Measurements from ENCODE around the gene KCNQ4. TPM values are rescaled to one million over a fixed set of nuclear protein-coding genes. Genes with fewer than 3 reads are reported as not detected.
A peak's percentile ranks its signal among the peaks of the same experiment; 100 is the strongest.

Gene KCNQ4
- total and polyA plus RNA-seq, 2 experiments from 2014 or later, result 1.3 to 3.0 TPM

DNA sequence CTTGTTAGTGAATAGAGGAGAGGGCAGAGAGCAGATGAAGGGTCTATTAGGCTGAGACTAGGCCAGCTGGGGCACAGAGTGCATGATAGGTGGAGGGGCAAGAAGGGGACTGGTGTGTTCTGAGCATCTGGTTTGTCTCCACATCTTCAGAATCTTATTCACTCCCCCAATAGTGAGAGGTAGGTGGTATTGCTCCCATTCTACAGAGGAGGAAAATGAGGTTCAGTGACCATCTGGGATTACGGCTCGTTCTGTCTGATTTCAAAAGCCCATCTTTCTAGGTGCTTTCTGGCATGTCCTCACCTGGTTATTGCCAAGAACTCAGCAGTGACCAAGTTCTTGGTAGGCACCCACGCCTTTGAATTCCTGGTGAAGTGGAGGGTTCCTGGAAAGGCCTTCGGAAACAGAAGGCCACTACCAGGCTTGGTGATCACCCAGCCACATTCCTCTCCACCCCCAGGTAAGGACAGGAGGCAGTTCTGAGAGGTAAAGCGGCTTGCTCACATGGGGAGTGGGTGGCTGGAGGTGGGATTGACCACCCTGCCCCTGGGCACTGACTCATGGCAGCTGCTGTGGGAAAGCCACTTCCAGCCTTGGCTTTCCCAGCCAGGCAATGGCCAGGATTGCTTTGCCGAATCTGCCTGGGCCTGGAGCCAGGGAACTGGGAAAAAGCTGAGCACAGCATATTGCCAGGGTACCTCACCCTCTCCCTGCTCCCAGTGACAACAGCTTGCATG, 97.4 kb downstream of the KCNQ4 start:
- H3K27ac Mint-ChIP-seq, result no peak overlapping the region
- Histone ChIP-seq H3K4me3 (no peak overlapping the region), H2AFZ (no peak overlapping the region), H3K79me2 (replicated peaks; ENCODE audit: insufficient read depth) (no peaks in the 10 kb centered on the region), H3F3A (replicated peaks; ENCODE audit: low read depth) (no peaks in the 10 kb centered on the region), H3K4me1 (ENCODE audit: insufficient read depth) (peaks cover 4% of the 10 kb centered on the region; the same call in 1 of the 2 replicates), H4K20me1 (replicated peaks; ENCODE audit: insufficient read depth) (no peaks in the 10 kb centered on the region), H3K27me3 (ENCODE audit: insufficient read depth) (peaks cover 30% of the 10 kb centered on the region), H3K36me3 (ENCODE audit: insufficient read depth) (no peaks in the 10 kb centered on the region), H3K27ac (ENCODE audit: low read depth) (no peak overlapping the region), H3K4me2 (no peak overlapping the region), H3K9me2 (ENCODE audit: insufficient read depth) (0 out of 2 replicates have a peak, but pooled peaks cover 4% of the 10 kb centered on the region)
- H3K4me3 Mint-ChIP-seq, result no peak overlapping the region
- ATAC-seq, result no peak
- H3K4me1 Mint-ChIP-seq, result peaks cover 10% of the 10 kb centered on the region
- TF ChIP-seq NANOG (IDR thresholded peaks at IDR 0.05; ENCODE audit: borderline replicate concordance), result no peak
- TF ChIP-seq, protein P1, sequence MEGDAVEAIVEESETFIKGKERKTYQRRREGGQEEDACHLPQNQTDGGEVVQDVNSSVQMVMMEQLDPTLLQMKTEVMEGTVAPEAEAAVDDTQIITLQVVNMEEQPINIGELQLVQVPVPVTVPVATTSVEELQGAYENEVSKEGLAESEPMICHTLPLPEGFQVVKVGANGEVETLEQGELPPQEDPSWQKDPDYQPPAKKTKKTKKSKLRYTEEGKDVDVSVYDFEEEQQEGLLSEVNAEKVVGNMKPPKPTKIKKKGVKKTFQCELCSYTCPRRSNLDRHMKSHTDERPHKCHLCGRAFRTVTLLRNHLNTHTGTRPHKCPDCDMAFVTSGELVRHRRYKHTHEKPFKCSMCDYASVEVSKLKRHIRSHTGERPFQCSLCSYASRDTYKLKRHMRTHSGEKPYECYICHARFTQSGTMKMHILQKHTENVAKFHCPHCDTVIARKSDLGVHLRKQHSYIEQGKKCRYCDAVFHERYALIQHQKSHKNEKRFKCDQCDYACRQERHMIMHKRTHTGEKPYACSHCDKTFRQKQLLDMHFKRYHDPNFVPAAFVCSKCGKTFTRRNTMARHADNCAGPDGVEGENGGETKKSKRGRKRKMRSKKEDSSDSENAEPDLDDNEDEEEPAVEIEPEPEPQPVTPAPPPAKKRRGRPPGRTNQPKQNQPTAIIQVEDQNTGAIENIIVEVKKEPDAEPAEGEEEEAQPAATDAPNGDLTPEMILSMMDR (conservative IDR thresholded peaks at IDR 0.05; ENCODE audit: low read depth in 2 of 2), result no peak
- TF ChIP-seq ZNF114 (CRISPR knock-in tag; IDR thresholded peaks at IDR 0.05), result no peak
- no peak for TF ChIP-seq EZH2 (IDR thresholded peaks at IDR 0.05; ENCODE audit: low read depth, unreplicated experiment)
- TF ChIP-seq POLR2AphosphoS5 (IDR thresholded peaks at IDR 0.05; ENCODE audit: low read depth), result no peak
- TF ChIP-seq REST (IDR thresholded peaks at IDR 0.05; ENCODE audit: unreplicated experiment), result no peak
- no peak for TF ChIP-seq JUNB (IDR thresholded peaks at IDR 0.05; ENCODE audit: unreplicated experiment)
- peaks cover 7% of the 10 kb centered on the region; the same call in 2 of the 3 replicates for H3K9me3 Mint-ChIP-seq
- 0 out of 3 replicates have a peak, but pooled peaks cover under 1% of the 10 kb centered on the region for H3K36me3 Mint-ChIP-seq (ENCODE audit: low read depth)
- peaks cover 29% of the 10 kb centered on the region for H3K27me3 Mint-ChIP-seq (ENCODE audit: insufficient read depth, low read depth, poor library complexity)
- DNase-seq (ENCODE audit: low spot score), result no peak

DNA sequence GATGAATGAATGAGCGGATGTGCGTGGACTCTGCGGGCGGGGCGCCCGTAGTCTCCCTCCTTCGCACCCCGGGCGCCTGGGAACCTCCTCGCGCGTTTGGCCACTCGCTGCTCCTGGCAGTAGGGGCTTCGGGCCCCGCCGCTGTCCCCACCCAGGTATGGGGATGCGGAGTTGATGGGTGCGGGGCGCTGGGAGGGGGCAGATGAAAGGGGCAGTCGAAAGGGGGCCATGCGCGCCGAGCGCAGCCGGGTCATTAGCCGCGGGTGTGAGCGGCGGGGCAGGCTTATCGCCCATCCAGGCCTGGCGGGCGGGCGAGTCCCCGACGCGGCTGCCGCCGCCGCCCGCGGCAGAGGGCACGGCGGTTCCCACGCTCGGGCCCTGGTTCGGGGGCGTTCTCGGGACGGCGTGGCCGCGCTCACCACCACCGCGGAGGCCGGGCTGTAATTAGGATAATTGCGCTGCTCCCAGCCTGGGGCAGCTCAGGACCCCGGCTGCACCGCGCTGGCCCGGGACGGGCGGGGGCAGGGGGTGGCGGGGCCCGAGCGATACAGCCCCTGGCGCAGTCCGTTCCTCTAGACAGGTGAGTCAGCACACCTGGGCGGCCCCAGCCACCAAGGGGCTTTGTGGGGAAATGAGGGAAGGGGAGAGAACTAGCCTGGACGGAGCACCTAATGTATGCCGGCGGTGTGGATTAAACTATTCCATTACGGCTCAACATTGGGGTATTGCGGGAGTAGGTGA, 100.6 kb downstream of the KCNQ4 start:
- peaks cover 30% of the 10 kb centered on the region for H3K27me3 ChIP-seq (ENCODE audit: insufficient read depth)
- no peaks in the 10 kb centered on the region for H4K20me1 ChIP-seq (replicated peaks; ENCODE audit: insufficient read depth)
- TF ChIP-seq JUNB (IDR thresholded peaks at IDR 0.05; ENCODE audit: unreplicated experiment), result no peak
- no peak for TF ChIP-seq ZNF331 (CRISPR knock-in tag; IDR thresholded peaks at IDR 0.05; ENCODE audit: low read depth)
- TF ChIP-seq NANOG (IDR thresholded peaks at IDR 0.05; ENCODE audit: borderline replicate concordance), result no peak
- TF ChIP-seq, protein P1 (conservative IDR thresholded peaks at IDR 0.05; ENCODE audit: low read depth in 2 of 2), result no peak
- peak; percentile 1 for TF ChIP-seq EZH2 (IDR thresholded peaks at IDR 0.05; ENCODE audit: low read depth, unreplicated experiment)
- no peak for TF ChIP-seq ETS1 (IDR thresholded peaks at IDR 0.05)
- no peaks in the 10 kb centered on the region for H3K36me3 ChIP-seq (ENCODE audit: insufficient read depth)
- DNase-seq (ENCODE audit: low spot score), result peak; percentile 62
- peak overlapping the region; percentile 95 for H2AFZ ChIP-seq
- H3F3A ChIP-seq (replicated peaks; ENCODE audit: low read depth), result no peaks in the 10 kb centered on the region
- Mint-ChIP-seq H3K27ac (no peak overlapping the region), H3K4me1 (peaks cover 10% of the 10 kb centered on the region), H3K36me3 (ENCODE audit: low read depth) (no peaks in the 10 kb centered on the region), H3K27me3 (ENCODE audit: insufficient read depth, low read depth, poor library complexity) (peaks cover 24% of the 10 kb centered on the region), H3K9me3 (no peaks in the 10 kb centered on the region), H3K4me3 (peak overlapping the region; percentile 70)
- peak; percentile 90 for ATAC-seq
- H3K27ac ChIP-seq (ENCODE audit: low read depth), result no peak overlapping the region
- no peaks in the 10 kb centered on the region for H3K79me2 ChIP-seq (replicated peaks; ENCODE audit: insufficient read depth)
- H3K4me1 ChIP-seq (ENCODE audit: insufficient read depth), result peaks cover 4% of the 10 kb centered on the region; the same call in 1 of the 2 replicates
- peak overlapping the region; percentile 62 for H3K4me3 ChIP-seq
- H3K9me2 ChIP-seq (ENCODE audit: insufficient read depth), result no peaks in the 10 kb centered on the region
- H3K4me2 ChIP-seq, result peak overlapping the region; percentile 79

Data from GM23338 (cell line).